Smooth muscle cell (in vitro differentiated cells): ENCODE results near the gene COX11. TPM values are rescaled to one million over a fixed set of nuclear protein-coding genes. Genes with fewer than 3 reads are reported as not detected.

Experiments used
- DNase-seq: peaks from one replicate; lab custom pipeline; 2025; ENCODE audit not compliant: unreplicated experiment; lab: John Stamatoyannopoulos, UW
- H2AFZ ChIP-seq: fragments of 200-600 bp; sonication (generic); 2 replicates; pipeline ENCODE4 v1.6.0; 2016; ENCODE audit warnings: antibody characterized with exemption, low read depth, mild to moderate bottlenecking
- H3F3A ChIP-seq: fragments of 200-600 bp; sonication (generic); 2 replicates; pipeline ENCODE4 v1.6.0; 2017; ENCODE audit warnings: antibody characterized with exemption, low read depth
- H3K27ac ChIP-seq: fragments of 200-600 bp; sonication (generic); 2 replicates; pipeline ENCODE4 v1.5.1; 2016; ENCODE audit warnings: low read depth, mild to moderate bottlenecking
- H3K27me3 ChIP-seq: fragments of 200-600 bp; sonication (generic); 2 replicates; pipeline ENCODE4 v1.6.1; 2016; ENCODE audit warnings: low read depth, mild to moderate bottlenecking
- H3K36me3 ChIP-seq: fragments of 200-600 bp; sonication (generic); 2 replicates; pipeline ENCODE4 v1.5.1; 2016; ENCODE audit warnings: low read depth
- H3K4me1 ChIP-seq: fragments of 200-600 bp; sonication (generic); 2 replicates; pipeline ENCODE4 v1.5.1; 2016; ENCODE audit warnings: low read depth
- H3K4me2 ChIP-seq: fragments of 200-600 bp; sonication (generic); 2 replicates; pipeline ENCODE4 v1.6.0; 2016; ENCODE audit warnings: mild to moderate bottlenecking
- H3K4me3 ChIP-seq: fragments of 200-600 bp; sonication (generic); 2 replicates; pipeline ENCODE4 v1.5.1; 2016; ENCODE audit warnings: mild to moderate bottlenecking
- H3K79me2 ChIP-seq: fragments of 200-600 bp; sonication (generic); 2 replicates; pipeline ENCODE4 v1.6.0; 2016; ENCODE audit warnings: low read depth, mild to moderate bottlenecking
- H3K9ac ChIP-seq: fragments of 200-600 bp; sonication (generic); 2 replicates; pipeline ENCODE4 v1.6.0; 2016; ENCODE audit warnings: low read depth
- H3K9me3 ChIP-seq: fragments of 200-600 bp; sonication (generic); replicated peaks from 2 replicates; pipeline ENCODE4 v1.5.1; 2016; ENCODE audit warnings: low read depth
- H4K20me1 ChIP-seq: fragments of 200-600 bp; sonication (generic); 2 replicates; pipeline ENCODE4 v1.6.0; 2016; ENCODE audit warnings: low read depth
- WGBS: methylation state at CpG from one replicate; pipeline ENCODE4 v1.1.7; 2016; ENCODE audit warnings: low lambda C conversion rate; 5-methylcytosine and 5-hydroxymethylcytosine counted together
- polyA plus RNA-seq: library from polyadenylated mRNA; unstranded; fragments of >200 nt; fragmentation: Nextera tagmentation; extraction: Ambion mirVana; gene quantifications from 2 replicates; pipeline ENCODE4 v1.2.1, GENCODE V29; 2016
- total RNA-seq: library from RNA; depleted of rRNA; stranded (reverse); fragments of >200 nt; gene quantifications from 2 replicates; pipeline ENCODE4 v1.2.3, GENCODE V29; 2014
- TF ChIP-seq, protein P1 (sequence below): fragments of 200-600 bp; sonication (generic); IDR thresholded peaks from 2 replicates; pipeline ENCODE4 v1.5.1; 2017; ENCODE audit warnings: borderline replicate concordance, mild to moderate bottlenecking, antibody characterized with exemption; ENCODE audit not compliant: insufficient read depth, poor library complexity, severe bottlenecking

COX11 gene
- total and polyA plus RNA-seq, 2 experiments from 2014 or later, result 30.5 to 38.9 TPM

DNA sequence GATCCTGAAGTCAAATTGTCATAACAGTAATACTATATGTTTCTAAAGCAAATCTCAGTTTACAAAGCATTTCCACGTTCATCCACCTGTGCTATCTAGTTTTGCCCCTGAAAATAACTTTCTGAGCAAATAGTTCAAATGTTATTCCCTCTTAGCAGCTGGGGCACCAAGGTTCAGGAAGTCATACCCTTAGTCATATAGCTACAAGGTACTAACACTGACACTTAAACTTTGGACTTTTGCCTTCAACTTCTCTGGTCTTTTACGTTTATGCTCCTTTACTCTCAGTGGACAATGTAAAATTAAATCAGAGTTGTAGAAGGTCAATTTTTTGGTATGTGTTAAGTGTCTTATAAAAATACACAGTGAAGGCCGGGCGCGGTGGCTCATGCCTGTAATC lies 33.0 kb downstream of the COX11 start:
- Histone ChIP-seq H3K79me2 (no peaks in the 10 kb centered on the region), H4K20me1 (no peaks in the 10 kb centered on the region), H2AFZ (no peak overlapping the region), H3K9me3 (no peaks in the 10 kb centered on the region), H3K4me2 (no peak overlapping the region), H3F3A (no peaks in the 10 kb centered on the region), H3K36me3 (no peaks in the 10 kb centered on the region), H3K27ac (no peak overlapping the region), H3K27me3 (no peaks in the 10 kb centered on the region), H3K4me1 (no peaks in the 10 kb centered on the region), H3K9ac (no peak overlapping the region), H3K4me3 (no peak overlapping the region)
- TF ChIP-seq, protein P1, sequence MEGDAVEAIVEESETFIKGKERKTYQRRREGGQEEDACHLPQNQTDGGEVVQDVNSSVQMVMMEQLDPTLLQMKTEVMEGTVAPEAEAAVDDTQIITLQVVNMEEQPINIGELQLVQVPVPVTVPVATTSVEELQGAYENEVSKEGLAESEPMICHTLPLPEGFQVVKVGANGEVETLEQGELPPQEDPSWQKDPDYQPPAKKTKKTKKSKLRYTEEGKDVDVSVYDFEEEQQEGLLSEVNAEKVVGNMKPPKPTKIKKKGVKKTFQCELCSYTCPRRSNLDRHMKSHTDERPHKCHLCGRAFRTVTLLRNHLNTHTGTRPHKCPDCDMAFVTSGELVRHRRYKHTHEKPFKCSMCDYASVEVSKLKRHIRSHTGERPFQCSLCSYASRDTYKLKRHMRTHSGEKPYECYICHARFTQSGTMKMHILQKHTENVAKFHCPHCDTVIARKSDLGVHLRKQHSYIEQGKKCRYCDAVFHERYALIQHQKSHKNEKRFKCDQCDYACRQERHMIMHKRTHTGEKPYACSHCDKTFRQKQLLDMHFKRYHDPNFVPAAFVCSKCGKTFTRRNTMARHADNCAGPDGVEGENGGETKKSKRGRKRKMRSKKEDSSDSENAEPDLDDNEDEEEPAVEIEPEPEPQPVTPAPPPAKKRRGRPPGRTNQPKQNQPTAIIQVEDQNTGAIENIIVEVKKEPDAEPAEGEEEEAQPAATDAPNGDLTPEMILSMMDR, result no peak
- 97% methylated on average over 5 of the region's 5 CpGs for WGBS
- no peak for DNase-seq

DNA sequence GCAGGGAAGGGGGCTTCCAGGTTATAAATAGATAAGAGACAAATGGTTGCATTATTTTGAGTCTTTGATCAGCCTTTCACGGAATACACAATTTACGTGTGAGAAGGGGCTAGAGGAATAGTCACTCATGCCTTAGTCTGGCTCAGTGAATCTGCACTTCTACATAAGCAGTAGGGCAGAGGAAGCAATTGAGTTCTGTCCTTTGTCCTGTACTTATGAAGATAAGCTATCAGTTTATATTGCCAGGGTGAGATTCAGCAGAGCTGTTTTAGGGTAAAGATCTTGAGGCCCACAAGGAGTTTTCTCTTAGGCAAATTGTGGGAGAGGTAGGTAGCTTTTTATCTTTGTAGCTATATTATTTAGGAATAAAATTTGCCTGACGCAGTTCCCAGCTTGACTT lies 34.5 kb downstream of the COX11 start:
- H3K9me3 ChIP-seq, result no peaks in the 10 kb centered on the region
- H3F3A ChIP-seq, result no peaks in the 10 kb centered on the region
- H3K9ac ChIP-seq, result no peak overlapping the region
- H3K79me2 ChIP-seq, result no peaks in the 10 kb centered on the region
- no peaks in the 10 kb centered on the region for H3K4me1 ChIP-seq
- TF ChIP-seq, protein P1, result no peak
- no peak overlapping the region for H3K27ac ChIP-seq
- no peaks in the 10 kb centered on the region for H3K36me3 ChIP-seq
- no peak overlapping the region for H3K4me2 ChIP-seq
- H3K4me3 ChIP-seq, result no peak overlapping the region
- H2AFZ ChIP-seq, result no peak overlapping the region
- no peaks in the 10 kb centered on the region for H4K20me1 ChIP-seq
- DNase-seq, result no peak
- 71% methylated on average over 3 of the region's 3 CpGs for WGBS
- H3K27me3 ChIP-seq, result no peaks in the 10 kb centered on the region

DNA sequence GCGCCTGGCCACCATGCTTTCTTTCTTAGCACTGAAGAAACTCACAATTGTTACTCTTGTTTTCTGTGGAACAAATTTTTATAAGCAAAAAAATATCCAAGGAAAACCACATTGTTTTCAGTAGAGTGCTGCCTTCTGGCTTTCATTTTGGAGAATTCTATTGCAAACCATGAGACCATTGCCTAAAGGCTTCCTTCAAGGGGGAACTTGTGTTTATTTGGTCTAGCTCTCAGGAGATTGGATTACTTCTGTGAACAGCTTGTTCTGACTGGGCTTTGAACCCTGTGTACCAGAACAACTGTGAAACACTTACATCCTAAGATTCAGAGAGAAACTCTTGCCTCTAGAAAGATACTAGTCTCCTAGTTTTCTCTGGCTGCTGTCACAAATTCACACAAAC lies 35.7 kb downstream of the COX11 start:
- Histone ChIP-seq H3F3A (no peaks in the 10 kb centered on the region), H4K20me1 (no peaks in the 10 kb centered on the region), H3K4me2 (no peak overlapping the region), H3K79me2 (no peaks in the 10 kb centered on the region), H2AFZ (no peak overlapping the region), H3K4me3 (no peak overlapping the region), H3K36me3 (no peaks in the 10 kb centered on the region), H3K9ac (no peak overlapping the region), H3K4me1 (no peaks in the 10 kb centered on the region), H3K9me3 (no peaks in the 10 kb centered on the region), H3K27ac (no peak overlapping the region), H3K27me3 (no peaks in the 10 kb centered on the region)
- no peak for DNase-seq
- 42% methylated on average over 1 of the region's 1 CpG for WGBS
- TF ChIP-seq, protein P1, result no peak

DNA sequence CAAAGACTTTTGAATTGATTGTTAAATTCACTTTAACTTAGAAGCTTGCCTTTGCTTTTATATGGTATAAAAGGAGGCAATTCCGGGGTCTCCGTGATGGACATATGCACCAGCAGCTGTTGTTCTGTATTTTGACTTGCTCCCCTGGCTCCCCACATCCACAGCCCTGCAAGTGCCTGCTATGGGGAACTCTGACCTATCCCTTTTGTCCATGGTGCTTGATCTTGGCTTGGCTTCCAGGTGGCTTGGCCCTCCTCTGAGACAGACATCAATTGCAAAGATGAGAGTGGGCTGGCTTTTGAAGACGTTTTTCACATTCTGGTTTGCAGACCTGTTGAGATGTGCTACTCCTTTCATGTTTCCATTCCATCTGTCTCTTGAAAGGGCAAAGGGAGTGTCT lies 40.9 kb downstream of the COX11 start:
- 98% methylated on average over 3 of the region's 3 CpGs for WGBS
- no peaks in the 10 kb centered on the region for H3K79me2 ChIP-seq
- H3K36me3 ChIP-seq, result no peaks in the 10 kb centered on the region
- no peak overlapping the region for H3K27ac ChIP-seq
- H4K20me1 ChIP-seq, result no peaks in the 10 kb centered on the region
- DNase-seq, result no peak
- H3K9ac ChIP-seq, result no peak overlapping the region
- no peaks in the 10 kb centered on the region for H3K27me3 ChIP-seq
- TF ChIP-seq, protein P1, result no peak
- no peaks in the 10 kb centered on the region for H3K4me1 ChIP-seq
- H3K4me3 ChIP-seq, result no peak overlapping the region
- no peak overlapping the region for H3K4me2 ChIP-seq
- H2AFZ ChIP-seq, result no peak overlapping the region
- H3K9me3 ChIP-seq, result no peaks in the 10 kb centered on the region
- H3F3A ChIP-seq, result no peaks in the 10 kb centered on the region
